ENCODE measurements around the gene ZFP69. TPM values are rescaled to one million over a fixed set of nuclear protein-coding genes. Genes with fewer than 3 reads are reported as not detected.

The ZFP69 gene
- total RNA-seq, 1 experiment from 2014 or later, result not detected

DNA sequence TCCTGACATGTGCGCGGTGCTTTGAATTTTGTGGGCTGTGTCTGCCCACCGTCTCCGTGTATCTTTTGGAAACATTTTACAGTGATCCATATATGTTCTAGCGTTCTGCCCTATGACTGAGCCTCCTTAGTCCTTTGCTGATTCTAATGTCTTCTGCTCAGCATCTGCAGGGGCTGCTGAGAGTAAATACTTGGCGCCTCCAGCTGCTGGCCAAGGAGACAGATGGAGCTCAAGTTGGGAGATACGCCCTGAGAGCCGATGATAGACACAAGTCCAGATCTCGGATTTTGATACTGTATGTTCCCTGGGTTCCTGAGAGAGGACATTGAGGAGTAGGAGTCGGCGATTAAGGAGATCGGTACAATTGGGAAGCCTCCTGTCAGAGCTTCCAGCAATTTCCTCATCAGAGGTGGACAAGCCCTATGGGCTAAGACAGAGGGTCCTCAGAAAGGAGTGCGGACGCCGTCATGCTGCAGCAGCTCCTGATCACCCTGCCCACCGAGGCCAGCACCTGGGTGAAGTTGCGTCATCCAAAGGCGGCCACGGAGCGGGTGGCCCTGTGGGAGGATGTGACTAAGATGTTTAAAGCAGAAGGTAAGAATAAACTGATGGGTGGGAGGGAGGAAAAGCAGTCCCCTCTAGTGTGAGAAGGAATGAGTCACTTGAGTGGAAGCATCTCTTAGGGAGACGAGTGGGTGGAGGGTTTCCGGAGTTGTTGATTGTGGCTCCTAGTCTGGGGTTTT, 26.4 kb upstream of the ZFP69 start:
- ChIA-PET RAD21 (ENCODE audit: low non-redundant PET in 1 of 2, low total read pairs in 2 of 2, uncharacterized antibody in 2 of 2, unreplicated experiment in 2 of 2) (no interaction called here), POLR2A (no interaction called here), CTCF (no interaction called here)
- TF ChIP-seq CEBPB (IDR thresholded peaks at IDR 0.05; ENCODE audit: low read depth) (no peak), ZNF274 (IDR thresholded peaks at IDR 0.05; ENCODE audit: low read depth, low read length) (no peak), POLR2AphosphoS5 (IDR thresholded peaks at IDR 0.05; ENCODE audit: low read depth, low read length) (no peak), EZH2phosphoT487 (IDR thresholded peaks at IDR 0.05; ENCODE audit: borderline replicate concordance) (no peak), YY1 (IDR thresholded peaks at IDR 0.05; ENCODE audit: extremely low read depth, insufficient replicate concordance, low read depth, low read length) (no peak), FOSL1 (IDR thresholded peaks at IDR 0.05; ENCODE audit: low read depth) (no peak), JUND (IDR thresholded peaks at IDR 0.05) (no peak), SIN3A (IDR thresholded peaks at IDR 0.05; ENCODE audit: low read depth) (no peak), SP1 (IDR thresholded peaks at IDR 0.05; ENCODE audit: low read depth) (no peak), ZFX (IDR thresholded peaks at IDR 0.05) (no peak), EGR1 (IDR thresholded peaks at IDR 0.05; ENCODE audit: low read depth) (no peak), CBX3 (IDR thresholded peaks at IDR 0.05; ENCODE audit: low read depth) (no peak), RAD21 (IDR thresholded peaks at IDR 0.05; ENCODE audit: low read depth) (no peak), SRF (IDR thresholded peaks at IDR 0.05; ENCODE audit: low read depth) (no peak), CTCF (IDR thresholded peaks at IDR 0.05 in 2 of 3, conservative IDR thresholded peaks at IDR 0.05 in 1 of 3; ENCODE audit: borderline replicate concordance in 1 of 3, insufficient read depth in 1 of 3, low read depth in 2 of 3, low read length in 2 of 3) (no peak), EZH2 (IDR thresholded peaks at IDR 0.05) (no peak), POLR2A (IDR thresholded peaks at IDR 0.05; ENCODE audit: borderline replicate concordance, extremely low read depth, insufficient read depth, insufficient read length) (no peak), ELF1 (IDR thresholded peaks at IDR 0.05; ENCODE audit: borderline replicate concordance, low read depth) (no peak), MAX (IDR thresholded peaks at IDR 0.05) (no peak)
- TF ChIP-seq, protein P1, sequence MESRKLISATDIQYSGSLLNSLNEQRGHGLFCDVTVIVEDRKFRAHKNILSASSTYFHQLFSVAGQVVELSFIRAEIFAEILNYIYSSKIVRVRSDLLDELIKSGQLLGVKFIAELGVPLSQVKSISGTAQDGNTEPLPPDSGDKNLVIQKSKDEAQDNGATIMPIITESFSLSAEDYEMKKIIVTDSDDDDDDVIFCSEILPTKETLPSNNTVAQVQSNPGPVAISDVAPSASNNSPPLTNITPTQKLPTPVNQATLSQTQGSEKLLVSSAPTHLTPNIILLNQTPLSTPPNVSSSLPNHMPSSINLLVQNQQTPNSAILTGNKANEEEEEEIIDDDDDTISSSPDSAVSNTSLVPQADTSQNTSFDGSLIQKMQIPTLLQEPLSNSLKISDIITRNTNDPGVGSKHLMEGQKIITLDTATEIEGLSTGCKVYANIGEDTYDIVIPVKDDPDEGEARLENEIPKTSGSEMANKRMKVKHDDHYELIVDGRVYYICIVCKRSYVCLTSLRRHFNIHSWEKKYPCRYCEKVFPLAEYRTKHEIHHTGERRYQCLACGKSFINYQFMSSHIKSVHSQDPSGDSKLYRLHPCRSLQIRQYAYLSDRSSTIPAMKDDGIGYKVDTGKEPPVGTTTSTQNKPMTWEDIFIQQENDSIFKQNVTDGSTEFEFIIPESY (IDR thresholded peaks at IDR 0.05; ENCODE audit: extremely low read depth, insufficient replicate concordance, low read length), result no peak
- H3K36me3 ChIP-seq (ENCODE audit: control insufficient read depth in 1 of 2, insufficient read depth in 2 of 2, low read length in 2 of 2), result no peaks in the 10 kb centered on the region
- no peaks in the 10 kb centered on the region for H3K27me3 ChIP-seq (ENCODE audit: insufficient read depth, low read length)
- no peak overlapping the region for H3K27ac ChIP-seq (ENCODE audit: low read depth, low read length)
- BruUV-seq (replicated peaks), result no TSS peak
- no peak for DNase-seq (ENCODE audit: low read depth, low spot score)
- no peak overlapping the region for H3K4me2 ChIP-seq (ENCODE audit: low read length)
- H3K4me3 ChIP-seq (replicated peaks in 1 of 2; ENCODE audit: low read depth in 1 of 2, low read length in 2 of 2), result no peak overlapping the region
- no peaks in the 10 kb centered on the region for H3K4me1 ChIP-seq (ENCODE audit: control insufficient read depth in 1 of 2, insufficient read depth in 2 of 2, low read length in 2 of 2)
- H3K9ac ChIP-seq (ENCODE audit: low read length), result no peak overlapping the region
- no peaks in the 10 kb centered on the region for H3K9me2 ChIP-seq (ENCODE audit: insufficient read depth)
- ATAC-seq, result no peak
- H2AFZ ChIP-seq (ENCODE audit: low read depth, low read length, poor library complexity, severe bottlenecking), result no peak overlapping the region
- H3K9me3 ChIP-seq (ENCODE audit: control insufficient read depth in 1 of 2, insufficient read depth in 1 of 2, low read depth in 1 of 2, low read length in 2 of 2), result peaks cover 3 to 7% of the 10 kb centered on the region in 2 experiments; a peak in 2 of 4 replicates
- H4K20me1 ChIP-seq (ENCODE audit: insufficient read depth), result no peaks in the 10 kb centered on the region
- intact Hi-C loops (cut with micrococcal nuclease), result no loop called here
- H3K79me2 ChIP-seq (ENCODE audit: insufficient read depth, low read length), result no peaks in the 10 kb centered on the region
